Trophoblast cell (in vitro differentiated cells and primary cell): ENCODE results near the gene ARRDC1.

Experiments
- DNase-seq, 2 donors: peaks; one replicate each; pipeline ENCODE4 v3.0.0-alpha.2; 2016
- H2AFZ ChIP-seq: 2 replicates; pipeline ENCODE4 v1.6.1; 2013; ENCODE audit warnings: low read length, moderate library complexity, mild to moderate bottlenecking; ENCODE audit not compliant: insufficient read depth, poor library complexity
- H2AK5ac ChIP-seq: 2 replicates; pipeline ENCODE4 v1.6.1; 2013; ENCODE audit warnings: mild to moderate bottlenecking, low read length
- H2BK120ac ChIP-seq: 2 replicates; pipeline ENCODE4 v1.6.1; 2013; ENCODE audit warnings: low read length, mild to moderate bottlenecking, moderate library complexity; ENCODE audit not compliant: insufficient read depth, poor library complexity
- H2BK12ac ChIP-seq: 2 replicates; pipeline ENCODE4 v1.6.1; 2013; ENCODE audit warnings: mild to moderate bottlenecking, low read length, moderate library complexity
- H2BK5ac ChIP-seq: 2 replicates; pipeline ENCODE4 v1.6.1; 2013; ENCODE audit warnings: low read length, low read depth, moderate library complexity, mild to moderate bottlenecking; ENCODE audit not compliant: poor library complexity
- H3K14ac ChIP-seq: 2 replicates; pipeline ENCODE4 v1.6.1; 2013; ENCODE audit warnings: mild to moderate bottlenecking, low read length
- H3K18ac ChIP-seq: 2 replicates; pipeline ENCODE4 v1.6.1; 2013; ENCODE audit warnings: mild to moderate bottlenecking, low read length
- H3K23ac ChIP-seq: 2 replicates; pipeline ENCODE4 v1.6.1; 2013; ENCODE audit warnings: low read length
- H3K27ac ChIP-seq: 2 replicates; pipeline ENCODE4 v1.5.1; 2013; ENCODE audit warnings: low read depth, mild to moderate bottlenecking, inconsistent platforms, low read length, moderate library complexity
- H3K27me3 ChIP-seq: 2 replicates; pipeline ENCODE4 v1.6.1; 2013; ENCODE audit warnings: inconsistent platforms, mild to moderate bottlenecking, low read length, moderate library complexity; ENCODE audit not compliant: insufficient read depth
- H3K36me3 ChIP-seq, 2 experiments: 1 replicate in 1 of 2; 2 replicates in 1 of 2; pipeline ENCODE4 v1.6.1; 2013; ENCODE audit warnings: low read length in 2 of 2, mild to moderate bottlenecking in 2 of 2, moderate library complexity in 1 of 2; ENCODE audit not compliant: insufficient read depth in 2 of 2, control insufficient read depth in 1 of 2
- H3K4ac ChIP-seq: 2 replicates; pipeline ENCODE4 v1.6.1; 2013; ENCODE audit warnings: low read depth, mild to moderate bottlenecking, low read length, moderate library complexity
- H3K4me1 ChIP-seq, 2 experiments: 1 replicate in 1 of 2; 2 replicates in 1 of 2; pipeline ENCODE4 v1.6.1; 2013; ENCODE audit warnings: low read length in 2 of 2, mild to moderate bottlenecking in 2 of 2, moderate library complexity in 1 of 2; ENCODE audit not compliant: insufficient read depth in 2 of 2, control insufficient read depth in 1 of 2
- H3K4me2 ChIP-seq: 2 replicates; pipeline ENCODE4 v1.6.1; 2013; ENCODE audit warnings: inconsistent platforms, mild to moderate bottlenecking, low read length, moderate library complexity
- H3K4me3 ChIP-seq: 2 replicates; pipeline ENCODE4 v1.5.1; 2013; ENCODE audit warnings: mild to moderate bottlenecking, low read depth, low read length, inconsistent platforms
- H3K79me1 ChIP-seq: one replicate; pipeline ENCODE4 v1.6.1; 2013; ENCODE audit warnings: low read length
- H3K79me2 ChIP-seq: 2 replicates; pipeline ENCODE4 v1.6.1; 2013; ENCODE audit warnings: low read length, mild to moderate bottlenecking; ENCODE audit not compliant: control insufficient read depth, insufficient read depth, poor library complexity
- H3K9ac ChIP-seq: 2 replicates; pipeline ENCODE4 v1.6.1; 2013; ENCODE audit warnings: mild to moderate bottlenecking, low read length
- H3K9me3 ChIP-seq: 2 replicates; pipeline ENCODE4 v1.6.1; 2013; ENCODE audit warnings: low read depth, mild to moderate bottlenecking, control low read depth, inconsistent platforms, low read length; ENCODE audit not compliant: insufficient read depth
- H4K12ac ChIP-seq: 2 replicates; pipeline ENCODE4 v1.6.1; 2013; ENCODE audit warnings: low read depth, mild to moderate bottlenecking, low read length, moderate library complexity
- H4K8ac ChIP-seq: 2 replicates; pipeline ENCODE4 v1.6.1; 2013; ENCODE audit warnings: low read depth, mild to moderate bottlenecking, low read length, moderate library complexity
- H4K91ac ChIP-seq: one replicate; pipeline ENCODE4 v1.6.1; 2013; ENCODE audit warnings: low read depth, mild to moderate bottlenecking, low read length, moderate library complexity
- WGBS: extraction: QIAGEN DNeasy Blood & Tissue Kit; methylation state at CpG from one replicate; pipeline ENCODE4 v1.1.7; 2013; ENCODE audit warnings: missing lambda C conversion rate; ENCODE audit not compliant: insufficient read length, insufficient coverage; ENCODE audit errors: extremely low coverage; 5-methylcytosine and 5-hydroxymethylcytosine counted together

ARRDC1 gene

DNA sequence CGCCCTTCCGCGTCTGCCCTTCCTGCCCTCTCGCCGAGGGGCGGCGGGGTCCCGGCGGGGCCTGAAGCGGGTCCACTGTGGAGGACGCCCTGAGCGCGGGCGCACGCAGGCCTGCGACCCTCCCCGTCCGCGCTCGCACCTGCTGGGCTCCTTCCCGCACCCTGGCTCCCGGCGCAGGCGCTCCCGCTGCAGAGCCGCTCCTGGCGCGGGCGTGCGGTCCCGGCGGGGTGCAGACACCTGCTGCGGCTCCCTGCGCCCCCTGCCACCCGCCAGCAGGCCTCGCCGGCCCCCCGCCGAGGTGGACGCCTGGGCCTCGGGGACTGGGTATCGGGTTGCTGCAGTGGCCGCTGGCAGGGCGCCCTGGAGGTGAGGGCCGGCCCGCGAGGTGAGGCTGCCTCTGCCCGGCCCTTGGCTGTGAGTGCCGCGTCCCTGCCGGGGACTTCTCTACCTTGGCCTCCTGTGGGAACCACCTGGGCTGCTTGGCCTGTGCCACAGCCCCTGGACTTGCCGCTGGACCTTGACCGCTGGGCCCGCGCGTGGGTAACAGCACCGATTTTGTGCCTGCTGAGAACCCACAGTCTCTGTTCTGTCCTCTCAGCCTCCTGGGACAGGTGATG lies 627 bp downstream of the ARRDC1 start:
- H2BK12ac ChIP-seq: no peak overlapping the region
- peaks cover 0 to 2% of the 10 kb centered on the region in 2 experiments for H3K36me3 ChIP-seq
- H3K27ac ChIP-seq: peak overlapping the region; percentile 60
- peak overlapping the region; percentile 97 for H3K14ac ChIP-seq
- peak overlapping the region; percentile 93 for H2AFZ ChIP-seq
- H3K9me3 ChIP-seq: peaks cover 2% of the 10 kb centered on the region
- H3K4ac ChIP-seq: peak overlapping the region; percentile 86
- H4K12ac ChIP-seq: peak overlapping the region; percentile 17
- peak overlapping the region; percentile 94 for H4K8ac ChIP-seq
- peak overlapping the region; percentile 98 for H3K18ac ChIP-seq
- H3K9ac ChIP-seq: peak overlapping the region; percentile 83
- peak in 1 of 2 donors; percentile 32 for DNase-seq
- H3K23ac ChIP-seq: no peak overlapping the region
- peaks cover 6% of the 10 kb centered on the region for H3K79me2 ChIP-seq
- peak overlapping the region; percentile 98 for H3K4me2 ChIP-seq
- peak overlapping the region; percentile 41 for H4K91ac ChIP-seq
- H2AK5ac ChIP-seq: no peak overlapping the region
- peak overlapping the region; percentile 88 for H3K4me3 ChIP-seq
- H2BK5ac ChIP-seq: no peak overlapping the region
- H2BK120ac ChIP-seq: peak overlapping the region; percentile 21
- WGBS: no CpG with 5 or more reads among the region's 57 CpGs
- H3K4me1 ChIP-seq: peaks cover 9 to 14% of the 10 kb centered on the region in 2 experiments
- peaks cover 6% of the 10 kb centered on the region for H3K79me1 ChIP-seq
- no peaks in the 10 kb centered on the region for H3K27me3 ChIP-seq

- Histone ChIP-seq H3K4me1 (peaks cover 14 to 19% of the 10 kb centered on the region in 2 experiments), H3K4me3 (no peak overlapping the region), H2AK5ac (no peak overlapping the region), H3K18ac (no peak overlapping the region), H3K4me2 (peak overlapping the region; percentile 98), H3K9ac (no peak overlapping the region), H2BK12ac (no peak overlapping the region), H3K36me3 (peaks cover 0 to 2% of the 10 kb centered on the region in 2 experiments), H3K4ac (no peak overlapping the region), H2BK120ac (no peak overlapping the region), H3K14ac (no peak overlapping the region), H2BK5ac (no peak overlapping the region), H4K8ac (no peak overlapping the region), H4K12ac (no peak overlapping the region), H2AFZ (no peak overlapping the region), H3K79me1 (peaks cover 11% of the 10 kb centered on the region), H3K27ac (no peak overlapping the region), H4K91ac (no peak overlapping the region), H3K27me3 (no peaks in the 10 kb centered on the region), H3K9me3 (peaks cover 2% of the 10 kb centered on the region), H3K23ac (no peak overlapping the region), H3K79me2 (peaks cover 6% of the 10 kb centered on the region)
- no CpG with 5 or more reads among the region's 13 CpGs for WGBS
- peak in 1 of 2 donors; percentile 4 for DNase-seq
Observed at GRCh38 chr9:137606734-137607138, 1.2 kb downstream of the ARRDC1 start.

GRCh38 chr9:137607141-137607857 lies 1.8 kb downstream of the ARRDC1 start:
- DNase-seq: peak; percentile 21 to 30
- peaks cover 2% of the 10 kb centered on the region for H3K9me3 ChIP-seq
- H2BK5ac ChIP-seq: no peak overlapping the region
- H3K79me2 ChIP-seq: peaks cover 6% of the 10 kb centered on the region
- peak overlapping the region; percentile 20 for H3K4ac ChIP-seq
- H3K23ac ChIP-seq: no peak overlapping the region
- H3K4me3 ChIP-seq: no peak overlapping the region
- H3K36me3 ChIP-seq: peaks cover 0 to 2% of the 10 kb centered on the region in 2 experiments
- H3K79me1 ChIP-seq: peaks cover 15% of the 10 kb centered on the region
- no peak overlapping the region for H4K91ac ChIP-seq
- H3K18ac ChIP-seq: no peak overlapping the region
- H2AFZ ChIP-seq: no peak overlapping the region
- no peak overlapping the region for H4K12ac ChIP-seq
- no peak overlapping the region for H3K9ac ChIP-seq
- H4K8ac ChIP-seq: no peak overlapping the region
- no peak overlapping the region for H2BK120ac ChIP-seq
- no peak overlapping the region for H2BK12ac ChIP-seq
- H3K4me2 ChIP-seq: no peak overlapping the region
- H2AK5ac ChIP-seq: no peak overlapping the region
- peaks cover 19 to 24% of the 10 kb centered on the region in 2 experiments for H3K4me1 ChIP-seq
- H3K27me3 ChIP-seq: no peaks in the 10 kb centered on the region
- no peak overlapping the region for H3K14ac ChIP-seq
- H3K27ac ChIP-seq: no peak overlapping the region
- no CpG with 5 or more reads among the region's 17 CpGs for WGBS

- no peak overlapping the region for H2AFZ ChIP-seq
- H3K4me3 ChIP-seq: no peak overlapping the region
- peaks cover 26 to 27% of the 10 kb centered on the region in 2 experiments for H3K36me3 ChIP-seq
- peaks cover 4% of the 10 kb centered on the region for H3K79me2 ChIP-seq
- no peak for DNase-seq
- no peak overlapping the region for H2AK5ac ChIP-seq
- H3K27ac ChIP-seq: peak overlapping the region; percentile 11
- H3K4me2 ChIP-seq: no peak overlapping the region
- no peak overlapping the region for H3K9ac ChIP-seq
- H3K79me1 ChIP-seq: peaks cover 21% of the 10 kb centered on the region
- H4K91ac ChIP-seq: no peak overlapping the region
- no peak overlapping the region for H2BK5ac ChIP-seq
- H3K4ac ChIP-seq: no peak overlapping the region
- no peaks in the 10 kb centered on the region for H3K9me3 ChIP-seq
- H3K27me3 ChIP-seq: no peaks in the 10 kb centered on the region
- H3K4me1 ChIP-seq: peaks cover 30 to 32% of the 10 kb centered on the region in 2 experiments
- H3K14ac ChIP-seq: no peak overlapping the region
- no CpG with 5 or more reads among the region's 6 CpGs for WGBS
- no peak overlapping the region for H2BK12ac ChIP-seq
- no peak overlapping the region for H4K12ac ChIP-seq
- H4K8ac ChIP-seq: no peak overlapping the region
- H3K23ac ChIP-seq: no peak overlapping the region
- H3K18ac ChIP-seq: peak overlapping the region; percentile 4
- peak overlapping the region; percentile 20 for H2BK120ac ChIP-seq
Observed at GRCh38 chr9:137610944-137611343, 5.5 kb downstream of the ARRDC1 start.
